Activated CD8-positive, alpha-beta T cell treated with anti-CD3 and anti-CD28 coated beads for 36 hours (primary cell): ENCODE data around the gene CNOT6L. TPM values are rescaled to one million over a fixed set of nuclear protein-coding genes. Genes with fewer than 3 reads are reported as not detected.

ENCODE experiments used
- ATAC-seq: fragments of 200-7000 bp; cut with Tn5 transposase; one replicate; pipeline ENCODE4 v1.10.0; 2021; ENCODE audit warnings: mild to moderate bottlenecking, moderate library complexity
- CTCF ChIA-PET: fragments of 350-600 bp; sonication (Branson Sonifier 250); formaldehyde crosslinking; loops from one replicate; lab custom pipeline; 2021; ENCODE audit warnings: antibody characterized with exemption; lab: Charles Lee
- POLR2A ChIA-PET: fragments of 350-600 bp; sonication (Branson Sonifier 250); formaldehyde crosslinking; loops from one replicate; lab custom pipeline; 2021; ENCODE audit warnings: antibody characterized with exemption; lab: Charles Lee
- DNase-seq: peaks from one replicate; pipeline ENCODE4 v3.0.0-alpha.2; 2020
- H3K27ac Mint-ChIP-seq: one replicate; pipeline ENCODE4 v1.8.0; 2021; ENCODE audit warnings: mild to moderate bottlenecking, mixed read lengths
- H3K27me3 Mint-ChIP-seq: one replicate; pipeline ENCODE4 v1.8.0; 2021; ENCODE audit warnings: mixed read lengths
- H3K36me3 Mint-ChIP-seq: one replicate; pipeline ENCODE4 v1.8.0; 2021; ENCODE audit warnings: low read depth, mixed read lengths
- H3K4me1 Mint-ChIP-seq: one replicate; pipeline ENCODE4 v1.8.0; 2021; ENCODE audit warnings: low read depth, mixed read lengths
- H3K4me3 Mint-ChIP-seq: one replicate; pipeline ENCODE4 v1.8.0; 2021; ENCODE audit warnings: mild to moderate bottlenecking, moderate library complexity, mixed read lengths
- H3K9me3 Mint-ChIP-seq: one replicate; pipeline ENCODE4 v1.8.0; 2021; ENCODE audit warnings: mixed read lengths
- CTCF ChIP-seq: fragments of 200-600 bp; IDR thresholded peaks from one replicate; pipeline ENCODE4 v1.8.0; 2022; ENCODE audit warnings: antibody characterized with exemption, mild to moderate bottlenecking
- intact Hi-C: fragments of 100-400 bp; cut with micrococcal nuclease; formaldehyde crosslinking; loops from one replicate; pipeline ENCODE4 v1.10.0; 2022
- total RNA-seq, 2 experiments: library from RNA; stranded (reverse); gene quantifications; one replicate each; pipeline ENCODE4 v1.2.3, GENCODE V29; 2021

CNOT6L gene
- total RNA-seq, 2 experiments from 2014 or later, result 109 to 118 TPM

- Mint-ChIP-seq H3K27ac (peak overlapping the region; percentile 97), H3K4me1 (peaks cover 58% of the 10 kb centered on the region), H3K9me3 (no peaks in the 10 kb centered on the region), H3K4me3 (no peak overlapping the region), H3K27me3 (peaks cover 3% of the 10 kb centered on the region), H3K36me3 (peaks cover 13% of the 10 kb centered on the region)
- DNase-seq (no peak), ATAC-seq (no peak)
- ChIA-PET CTCF (interaction anchor here (0.6 to 2.5 kb wide), 3 partner anchors 41 to 131 kb away, joined by 3 to 10 read pairs (median 3); partner anchors contain the start of gene CNOT6L), POLR2A (interaction anchor here (1.2 to 5.8 kb wide), 5 partner anchors 10 to 74 kb away, joined by 3 to 192 read pairs (median 4); partner anchors contain the start of gene CNOT6L)
- intact Hi-C loops, result loop anchor here (10.0 kb wide), 1 partner anchor 274 kb away; no protein-coding TSS in a partner anchor
- TF ChIP-seq CTCF, result no peak
These were observed 40.1 kb upstream of the CNOT6L start for GRCh38 chr4:77859256-77859655.

GRCh38 chr4:77856152-77856551, 37.0 kb upstream of the CNOT6L start:
- intact Hi-C loops, result loop anchor here (10.0 kb wide), 1 partner anchor 271 kb away; no protein-coding TSS in a partner anchor
- ChIA-PET POLR2A (interaction anchor here (2.3 to 4.1 kb wide), 2 partner anchors 35 to 38 kb away, joined by 10 to 49 read pairs; no protein-coding TSS in a partner anchor), CTCF (interaction anchor here (0.8 to 2.3 kb wide), 4 partner anchors 36 to 95 kb away, joined by 3 to 12 read pairs (median 4); no protein-coding TSS in a partner anchor)
- peaks cover 74% of the 10 kb centered on the region for H3K4me1 Mint-ChIP-seq
- peak overlapping the region; percentile 97 for H3K27ac Mint-ChIP-seq
- H3K9me3 Mint-ChIP-seq, result no peaks in the 10 kb centered on the region
- ATAC-seq, result no peak
- H3K36me3 Mint-ChIP-seq, result no peaks in the 10 kb centered on the region
- DNase-seq, result no peak
- H3K4me3 Mint-ChIP-seq, result peak overlapping the region; percentile 72
- no peaks in the 10 kb centered on the region for H3K27me3 Mint-ChIP-seq
- TF ChIP-seq CTCF, result no peak

- Mint-ChIP-seq H3K4me1 (peaks cover 65% of the 10 kb centered on the region), H3K9me3 (no peaks in the 10 kb centered on the region), H3K27me3 (no peaks in the 10 kb centered on the region), H3K27ac (peak overlapping the region; percentile 95), H3K4me3 (peak overlapping the region; percentile 64), H3K36me3 (no peaks in the 10 kb centered on the region)
- DNase-seq, result peak; percentile 61
- ChIA-PET POLR2A (interaction anchor here (0.6 to 4.1 kb wide), 6 partner anchors 9 to 1118 kb away, joined by 3 to 49 read pairs (median 4); no protein-coding TSS in a partner anchor), CTCF (interaction anchor here (2.3 kb wide), 1 partner anchor 34 kb away, joined by 12 read pairs; no protein-coding TSS in a partner anchor)
- TF ChIP-seq CTCF, result no peak
- ATAC-seq, result peak; percentile 74
- intact Hi-C loops, result loop anchor here (10.0 kb wide), 1 partner anchor 270 kb away; no protein-coding TSS in a partner anchor
These were observed 35.4 kb upstream of the CNOT6L start for GRCh38 chr4:77854431-77855111.

GRCh38 chr4:77852892-77853495, 33.8 kb upstream of the CNOT6L start:
- CTCF ChIA-PET, result interaction anchor here (1.1 to 1.6 kb wide), 3 partner anchors 9 to 125 kb away, joined by 3 to 10 read pairs (median 5); partner anchors contain the start of gene MRPL1
- no peaks in the 10 kb centered on the region for H3K36me3 Mint-ChIP-seq
- no peaks in the 10 kb centered on the region for H3K9me3 Mint-ChIP-seq
- POLR2A ChIA-PET, result interaction anchor here (0.8 to 2.4 kb wide), 6 partner anchors 9 to 125 kb away, joined by 3 to 27 read pairs (median 4); partner anchors contain the start of gene MRPL1
- peaks cover 55% of the 10 kb centered on the region for H3K4me1 Mint-ChIP-seq
- peak overlapping the region; percentile 64 for H3K4me3 Mint-ChIP-seq
- no peaks in the 10 kb centered on the region for H3K27me3 Mint-ChIP-seq
- H3K27ac Mint-ChIP-seq, result peak overlapping the region; percentile 95
- ATAC-seq (peak; percentile 85), DNase-seq (peak; percentile 87)
- intact Hi-C loops, result loop anchor here (1.0 to 10.0 kb wide), 2 partner anchors 31 to 268 kb away; no protein-coding TSS in a partner anchor
- no peak for TF ChIP-seq CTCF
